DMS53 treated with DMSO at 0.1 percent for 48 hours (cell line): Measurements from ENCODE around the gene MYO9B.
"Not testable (repeated sequence)": the region's sequence is repeated elsewhere in the genome, so short reads cannot be mapped to it uniquely, and the experiment has no call there.

Experiments used
- DNase-seq: peaks from one replicate; lab custom pipeline; 2025; ENCODE audit not compliant: unreplicated experiment; lab: John Stamatoyannopoulos, UW

The MYO9B gene

GRCh38 chr19:17086834-17087233 lies 11.3 kb downstream of the MYO9B start:
- DNase-seq, result no peak

GRCh38 chr19:17088552-17088951 lies 13.0 kb downstream of the MYO9B start:
- no peak for DNase-seq

GRCh38 chr19:17090583-17090982 lies 15.0 kb downstream of the MYO9B start:
- no peak for DNase-seq

GRCh38 chr19:17091758-17092333 lies 16.3 kb downstream of the MYO9B start:
- DNase-seq, result no peak

- DNase-seq, result no peak
Measured at GRCh38 chr19:17092696-17093095, 17.1 kb downstream of the MYO9B start.

- not testable (repeated sequence) for DNase-seq
Measured at GRCh38 chr19:17094694-17095093, 19.1 kb downstream of the MYO9B start.

- DNase-seq, result no peak
Measured at GRCh38 chr19:17095141-17095919, 19.8 kb downstream of the MYO9B start.

GRCh38 chr19:17097593-17098126 lies 22.1 kb downstream of the MYO9B start:
- no peak for DNase-seq

GRCh38 chr19:17098326-17098725 lies 22.7 kb downstream of the MYO9B start:
- DNase-seq, result no peak

- no peak for DNase-seq
Measured at GRCh38 chr19:17101686-17102628, 26.4 kb downstream of the MYO9B start.

GRCh38 chr19:17103177-17103576 lies 27.6 kb downstream of the MYO9B start:
- no peak for DNase-seq

- DNase-seq, result no peak
Measured at GRCh38 chr19:17104679-17105078, 29.1 kb downstream of the MYO9B start.

GRCh38 chr19:17105556-17105955 lies 30.0 kb downstream of the MYO9B start:
- DNase-seq, result no peak

- not testable (repeated sequence) for DNase-seq
Measured at GRCh38 chr19:17106964-17107363, 31.4 kb downstream of the MYO9B start.

- DNase-seq, result no peak
Measured at GRCh38 chr19:17107546-17108452, 32.2 kb downstream of the MYO9B start.

- no peak for DNase-seq
Measured at GRCh38 chr19:17108453-17108784, 32.8 kb downstream of the MYO9B start.

GRCh38 chr19:17109300-17109699 lies 33.7 kb downstream of the MYO9B start:
- no peak for DNase-seq

- no peak for DNase-seq
Measured at GRCh38 chr19:17109962-17110598, 34.5 kb downstream of the MYO9B start.

- DNase-seq, result no peak
Measured at GRCh38 chr19:17110599-17110966, 35.0 kb downstream of the MYO9B start.

- no peak for DNase-seq
Measured at GRCh38 chr19:17111766-17112165, 36.2 kb downstream of the MYO9B start.
